ENCODE data around the gene ZFYVE19. TPM values are rescaled to one million over a fixed set of nuclear protein-coding genes. Genes with fewer than 3 reads are reported as not detected.

Gene ZFYVE19
- polyA plus RNA-seq, 3 donors: 25.7 to 27.9 (median 26.0) TPM

DNA sequence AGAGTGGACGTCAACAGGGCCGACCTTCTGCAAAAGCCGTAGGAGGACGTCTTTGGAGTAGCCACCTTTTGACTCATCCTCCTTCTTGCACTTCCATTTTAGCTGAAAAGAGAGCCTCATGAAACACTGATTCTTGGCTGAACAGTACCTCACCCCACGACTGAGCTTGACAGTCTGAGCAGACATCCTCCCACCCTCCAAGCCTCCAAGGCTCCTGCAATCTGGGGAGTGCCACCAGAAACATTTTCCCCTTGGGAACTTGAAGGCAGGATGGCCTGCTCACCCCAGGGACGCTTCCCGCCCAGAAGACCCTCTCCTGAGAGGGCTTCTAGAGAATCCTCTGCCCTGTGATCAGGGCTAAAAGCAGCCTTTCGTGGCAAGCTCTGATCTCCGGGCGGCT, 31.9 kb upstream of the ZFYVE19 start:
- no peak for DNase-seq (ENCODE audit: low read depth in 3 of 3, low spot score in 2 of 3)

DNA sequence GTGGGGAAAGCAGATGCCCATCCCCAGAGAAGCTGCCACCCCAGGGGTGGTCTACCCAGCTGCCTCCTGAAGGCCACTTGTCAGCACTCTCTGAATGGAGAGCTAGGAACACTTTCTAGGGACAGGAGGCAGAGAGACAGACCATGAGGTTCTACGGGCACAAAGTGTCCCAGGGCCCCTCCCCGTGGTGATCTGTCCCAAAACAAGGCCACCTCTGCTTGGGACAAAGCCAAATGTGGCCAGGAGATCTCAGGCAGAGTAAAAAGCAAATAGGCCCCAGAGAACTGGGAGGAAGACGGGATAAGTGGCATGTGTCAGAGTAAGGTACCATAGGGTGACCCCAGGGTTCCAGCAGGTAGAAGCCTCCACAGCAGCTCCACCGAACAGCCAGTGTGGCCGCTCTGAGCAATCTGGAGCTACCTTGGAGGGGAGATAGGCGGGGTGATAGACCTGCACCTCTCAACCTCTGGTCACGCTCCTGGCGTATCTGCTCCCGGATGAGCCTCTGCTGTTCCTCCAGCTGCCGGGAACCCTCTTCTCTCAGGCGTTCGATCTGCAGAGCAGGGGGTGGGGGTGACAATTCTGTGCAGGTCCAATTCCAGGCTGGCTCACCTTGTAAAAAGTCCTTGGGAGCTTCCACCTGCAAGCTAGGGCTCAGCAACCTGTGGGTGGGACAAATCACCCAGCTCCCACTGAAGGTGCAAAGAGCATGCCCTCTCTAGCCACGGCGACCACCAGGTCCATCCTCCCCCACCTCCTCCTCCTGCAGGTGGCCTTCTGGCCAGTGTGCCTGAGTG, 31.0 kb upstream of the ZFYVE19 start:
- no peak for DNase-seq (ENCODE audit: low read depth in 3 of 3, low spot score in 2 of 3)

DNA sequence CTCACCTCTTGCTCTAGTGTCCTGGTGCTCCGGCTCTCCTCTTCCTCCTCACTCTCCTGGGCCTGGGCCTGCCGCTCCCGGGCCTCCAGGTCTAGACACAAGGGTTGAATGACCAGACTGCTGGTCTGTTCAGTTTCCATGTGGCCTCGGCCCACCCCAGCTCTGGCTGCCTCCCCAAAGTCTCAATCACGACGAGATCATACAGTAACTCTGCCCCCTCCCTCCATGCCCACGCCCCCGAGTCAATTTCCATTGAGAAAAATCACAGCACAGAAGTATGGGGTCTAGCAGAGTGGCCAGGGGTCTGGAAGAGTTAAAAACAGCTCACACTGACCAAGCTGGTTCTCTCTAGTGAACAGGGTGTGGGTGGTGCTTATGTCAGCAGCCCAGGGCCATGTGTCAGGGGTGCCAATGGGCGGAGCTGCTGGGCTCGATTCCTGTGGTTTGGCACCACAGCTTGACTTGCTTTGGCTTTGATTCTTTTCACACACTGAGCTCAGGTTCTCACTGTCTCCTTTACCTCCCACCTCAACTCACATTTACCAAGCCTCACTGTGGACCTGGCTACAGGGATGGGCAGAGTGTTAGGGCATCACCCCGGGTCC, 30.2 kb upstream of the ZFYVE19 start:
- DNase-seq (ENCODE audit: low read depth in 3 of 3, low spot score in 2 of 3): no peak

DNA sequence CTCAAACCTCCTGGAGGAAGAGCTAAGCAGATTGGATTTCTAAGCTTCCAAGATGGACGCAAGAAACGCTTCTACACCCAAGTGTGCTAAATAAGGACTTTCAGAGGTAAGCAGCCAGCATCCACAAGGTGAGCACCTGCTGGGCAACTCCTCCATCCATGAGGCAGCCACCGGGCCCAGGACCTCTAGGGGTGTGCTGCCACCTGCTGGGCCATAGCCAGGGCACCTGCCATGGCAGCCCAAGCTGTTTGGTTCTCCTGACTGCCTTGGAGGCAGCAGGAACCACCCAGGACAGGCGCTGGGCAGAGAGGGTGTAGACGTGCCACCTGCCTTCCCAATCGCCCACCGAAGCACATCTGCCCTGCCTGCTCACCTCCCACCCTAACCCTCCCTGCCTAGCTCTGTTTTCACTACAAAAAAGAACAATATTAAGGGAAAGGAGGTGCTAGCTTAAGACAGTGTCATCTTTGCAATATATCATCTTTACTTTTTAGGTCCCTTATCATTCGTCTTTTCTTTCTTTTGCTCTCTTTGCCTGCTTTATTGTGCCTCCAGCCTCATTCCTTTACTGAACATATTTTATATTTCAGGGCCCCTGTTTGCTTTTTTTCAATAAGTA, 24.2 kb upstream of the ZFYVE19 start:
- DNase-seq (ENCODE audit: low read depth in 3 of 3, low spot score in 2 of 3): no peak

DNA sequence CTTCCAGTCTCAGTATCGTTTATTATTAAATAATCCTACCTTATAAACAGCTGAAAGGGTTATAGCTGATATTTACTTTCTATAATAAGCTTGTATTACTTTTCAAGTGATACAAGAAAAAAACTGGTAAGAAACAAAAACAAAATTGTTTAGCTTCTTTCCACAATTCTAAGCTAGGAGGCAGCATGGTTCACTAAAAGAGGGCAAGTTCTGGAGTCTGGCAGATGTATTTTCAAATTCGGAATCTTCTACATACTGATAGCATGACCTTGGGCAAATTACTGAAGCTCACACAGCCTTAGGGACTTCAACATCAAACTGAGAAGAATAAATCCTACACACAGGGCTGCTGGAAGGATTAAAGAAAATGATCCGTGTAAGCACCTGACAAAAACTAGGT, 21.7 kb upstream of the ZFYVE19 start:
- DNase-seq (ENCODE audit: low read depth in 3 of 3, low spot score in 2 of 3): no peak

DNA sequence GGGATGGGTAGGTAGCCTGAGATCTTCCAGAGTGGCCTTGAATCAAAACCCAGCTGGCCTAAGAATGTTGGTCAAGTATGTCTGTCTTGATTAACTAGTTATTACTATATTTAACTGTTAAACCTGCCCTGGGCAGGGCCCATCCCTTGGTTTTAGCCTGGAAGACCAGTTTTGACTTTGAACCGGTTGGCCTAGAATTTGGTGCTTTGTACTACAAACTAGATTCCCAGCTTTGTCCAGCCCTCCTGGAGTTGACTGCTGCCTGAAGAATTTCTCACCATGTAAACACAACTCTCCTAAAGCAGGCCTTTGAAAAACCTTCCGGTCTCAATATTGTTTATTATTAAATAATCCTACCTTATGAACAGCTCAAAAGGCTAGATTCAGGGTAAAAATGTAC, 21.1 kb upstream of the ZFYVE19 start:
- no peak for DNase-seq (ENCODE audit: low read depth in 3 of 3, low spot score in 2 of 3)

DNA sequence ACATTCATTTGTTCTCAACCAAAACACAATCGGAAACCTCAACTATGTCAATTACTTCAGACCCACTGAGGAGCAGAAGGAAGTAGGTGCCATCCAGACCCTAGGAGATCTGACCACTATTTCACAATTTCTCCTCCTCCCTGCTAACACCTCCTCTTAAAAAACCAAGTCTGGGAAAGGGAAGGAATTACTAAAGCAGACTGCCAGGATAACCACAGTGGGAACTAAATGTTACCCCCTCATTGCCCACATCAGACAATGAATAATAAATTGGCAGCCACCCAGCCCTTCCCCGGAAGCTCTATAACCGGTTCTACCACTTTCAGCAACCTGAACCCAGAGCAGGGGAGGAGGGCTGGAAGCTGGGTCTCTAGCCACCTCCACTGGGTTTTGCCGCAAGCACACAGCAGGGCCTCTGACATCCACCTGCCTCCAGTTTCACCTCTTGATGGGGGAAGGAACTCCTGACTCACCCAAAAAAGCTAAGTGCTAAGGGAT, 19.5 kb upstream of the ZFYVE19 start:
- no peak for DNase-seq (ENCODE audit: low read depth in 3 of 3, low spot score in 2 of 3)

DNA sequence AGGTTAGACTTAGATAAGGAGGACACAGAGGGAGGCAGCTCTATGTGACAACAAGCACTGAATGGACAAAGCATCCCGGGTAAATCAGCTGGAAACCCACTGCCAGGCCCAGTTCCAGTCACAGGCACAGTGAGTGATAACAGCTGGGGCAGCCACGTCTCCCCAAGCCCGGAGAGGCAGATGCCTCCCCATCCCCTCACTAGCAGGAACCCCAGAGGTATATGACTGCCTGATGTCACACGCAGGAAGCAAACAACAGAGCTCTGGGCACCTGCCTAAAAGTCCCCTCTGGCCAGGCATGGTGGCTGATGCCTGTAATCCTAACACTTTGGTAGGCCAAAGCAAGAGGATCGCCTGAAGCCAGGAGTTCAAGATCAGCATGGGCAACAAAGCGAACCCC, 18.9 kb upstream of the ZFYVE19 start:
- DNase-seq (ENCODE audit: low read depth in 3 of 3, low spot score in 2 of 3): no peak

DNA sequence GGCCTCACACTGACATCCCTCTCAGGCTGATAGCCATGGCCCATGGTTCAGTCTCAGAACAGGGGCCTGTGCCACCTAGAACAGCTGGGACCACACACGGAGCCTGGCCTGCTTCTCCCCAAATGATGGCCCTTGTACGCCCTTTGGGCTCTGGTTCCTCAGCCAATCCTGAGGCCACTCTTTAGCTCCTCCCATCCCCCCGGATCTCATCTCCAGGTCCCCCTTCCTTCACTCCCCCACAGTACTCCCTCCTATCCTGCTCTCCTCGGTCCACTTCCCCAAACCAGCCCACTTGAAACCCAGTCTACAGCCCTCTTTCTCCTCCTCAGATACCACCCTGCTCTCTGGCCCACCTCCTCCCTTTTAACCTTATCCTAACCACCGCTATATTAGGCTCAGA, 17.8 kb upstream of the ZFYVE19 start:
- no peak for DNase-seq (ENCODE audit: low read depth in 3 of 3, low spot score in 2 of 3)

DNA sequence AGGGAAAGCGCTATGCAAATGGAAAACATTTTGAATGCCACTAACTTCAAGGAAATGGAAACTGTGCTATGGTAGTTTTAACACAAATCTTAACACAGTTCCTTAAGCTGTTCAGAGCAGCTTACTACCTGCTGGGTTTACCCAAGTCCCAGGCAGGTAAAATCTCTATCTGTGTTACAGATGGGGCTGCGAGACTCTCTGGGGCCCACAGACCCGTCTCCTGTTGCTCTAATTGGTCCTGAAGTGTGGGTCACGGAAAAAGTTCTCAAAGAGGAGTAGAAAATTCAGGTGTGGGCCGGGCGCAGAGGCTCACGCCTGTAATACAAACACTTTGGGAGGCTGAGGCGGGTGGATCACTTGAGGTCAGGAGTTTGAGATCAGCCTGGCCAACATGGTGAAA, 16.9 kb upstream of the ZFYVE19 start:
- DNase-seq (ENCODE audit: low read depth in 3 of 3, low spot score in 2 of 3): no peak

DNA sequence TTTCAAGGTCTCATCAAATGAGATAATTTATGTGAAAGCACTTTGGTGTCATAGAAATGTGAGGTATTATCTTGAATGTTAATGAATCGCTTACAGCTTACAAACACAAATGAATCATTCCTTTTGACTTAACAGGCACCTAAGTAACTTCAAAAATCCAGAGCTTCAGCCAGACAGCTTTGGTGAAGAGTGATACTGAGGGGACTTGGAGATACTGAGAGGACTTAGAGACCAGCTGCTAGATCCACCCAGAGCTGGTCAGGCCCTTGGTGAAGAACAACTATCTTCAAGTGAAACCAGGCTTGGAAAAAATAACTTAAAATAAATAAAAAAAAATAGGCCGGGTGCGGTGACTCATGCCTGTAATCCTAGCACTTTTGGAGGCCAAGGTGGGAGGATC, 16.2 kb upstream of the ZFYVE19 start:
- no peak for DNase-seq (ENCODE audit: low read depth in 3 of 3, low spot score in 2 of 3)

DNA sequence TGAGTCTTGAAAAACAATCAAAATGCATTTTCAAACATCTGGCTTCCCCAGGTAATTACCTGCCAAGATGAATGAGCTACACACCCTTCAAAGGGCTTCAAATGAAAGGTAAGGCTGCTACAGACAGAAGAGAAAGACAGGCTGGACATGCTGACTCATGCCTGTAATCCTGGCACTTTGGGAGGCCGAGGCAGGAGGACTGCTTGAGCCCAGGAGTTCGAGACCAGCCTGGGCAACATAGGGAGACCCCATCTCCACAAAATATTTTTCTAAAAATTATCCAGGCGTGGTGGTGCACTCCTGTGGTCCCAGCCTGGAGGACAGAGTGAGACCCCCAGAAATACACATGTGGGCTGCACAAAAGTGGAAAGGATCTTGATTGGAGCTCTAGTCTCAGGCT, 14.5 kb upstream of the ZFYVE19 start:
- no peak for DNase-seq (ENCODE audit: low read depth in 3 of 3, low spot score in 2 of 3)

DNA sequence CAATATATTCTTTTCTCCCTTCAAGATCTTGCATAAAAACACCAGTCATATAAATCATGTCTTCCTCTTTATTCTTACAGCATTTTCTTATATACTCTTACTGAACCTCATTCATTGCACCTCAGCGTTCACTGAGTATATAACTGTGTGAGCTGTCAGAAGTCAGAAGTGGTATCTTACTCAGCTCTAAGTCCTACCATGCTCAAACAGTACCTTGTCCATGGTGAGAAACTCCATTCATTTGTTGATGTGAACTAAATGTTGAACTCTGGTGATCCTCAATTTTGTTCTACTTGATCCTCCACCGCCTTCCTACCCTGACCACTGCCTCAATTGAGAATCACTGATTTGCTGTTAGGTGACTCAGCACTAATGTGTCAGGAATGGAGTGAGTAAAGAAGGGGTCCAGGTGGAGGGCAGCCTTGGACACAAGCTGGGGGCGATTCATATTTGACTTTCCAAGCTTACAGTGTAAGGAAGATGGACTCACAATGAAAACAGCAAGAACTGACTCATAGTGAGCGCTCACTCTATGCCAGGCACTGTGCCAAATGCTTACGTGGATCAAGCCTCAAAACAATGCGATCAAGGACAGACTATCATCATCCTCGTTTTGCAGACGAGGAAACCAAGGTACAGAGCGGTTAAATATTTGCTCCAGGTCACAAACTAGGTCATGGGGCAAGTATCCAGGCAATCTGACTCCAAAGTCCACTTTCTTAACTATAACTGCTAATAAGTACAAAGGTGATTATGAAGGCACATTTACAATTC, 13.5 kb upstream of the ZFYVE19 start:
- no peak for DNase-seq (ENCODE audit: low read depth in 3 of 3, low spot score in 2 of 3)

DNA sequence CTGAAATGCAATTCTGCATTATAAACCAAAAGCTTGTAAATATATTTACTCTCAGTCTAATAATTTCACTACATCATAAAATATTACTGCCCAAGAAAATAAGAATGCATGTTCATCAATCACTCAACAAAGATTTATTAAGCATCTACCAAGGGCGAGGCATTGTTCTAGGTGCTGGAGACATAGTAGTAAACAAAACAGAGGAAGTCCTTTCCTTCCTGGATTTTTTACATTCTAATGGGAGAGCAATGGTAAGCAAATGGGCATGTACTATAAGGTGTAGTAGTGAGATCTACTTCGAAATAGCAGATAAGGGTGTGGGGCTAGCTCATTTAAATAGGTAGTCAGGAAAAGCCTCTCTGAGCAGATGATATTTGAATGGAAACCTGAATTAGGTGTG, 10.8 kb upstream of the ZFYVE19 start:
- DNase-seq (ENCODE audit: low read depth in 3 of 3, low spot score in 2 of 3): no peak

DNA sequence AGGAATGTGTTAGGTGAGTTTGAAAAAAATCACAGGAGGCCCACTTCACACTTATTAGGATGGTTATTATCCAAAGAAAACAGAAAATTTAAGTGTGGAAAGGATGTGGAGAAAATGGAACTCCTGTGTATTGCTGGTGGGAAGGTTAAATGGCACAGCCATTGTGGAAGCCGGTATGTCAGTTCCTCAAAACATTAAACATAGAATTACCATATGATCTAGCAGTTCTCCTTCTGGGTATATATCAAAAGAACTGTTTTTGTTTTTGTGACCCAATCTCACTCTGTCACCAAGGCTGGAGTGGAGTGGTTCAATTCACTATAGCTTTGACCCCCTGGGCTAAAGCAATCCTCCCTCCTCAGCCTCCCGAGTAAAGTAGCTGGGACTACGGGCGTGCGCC, 10.4 kb upstream of the ZFYVE19 start:
- DNase-seq (ENCODE audit: low read depth in 3 of 3, low spot score in 2 of 3): no peak

DNA sequence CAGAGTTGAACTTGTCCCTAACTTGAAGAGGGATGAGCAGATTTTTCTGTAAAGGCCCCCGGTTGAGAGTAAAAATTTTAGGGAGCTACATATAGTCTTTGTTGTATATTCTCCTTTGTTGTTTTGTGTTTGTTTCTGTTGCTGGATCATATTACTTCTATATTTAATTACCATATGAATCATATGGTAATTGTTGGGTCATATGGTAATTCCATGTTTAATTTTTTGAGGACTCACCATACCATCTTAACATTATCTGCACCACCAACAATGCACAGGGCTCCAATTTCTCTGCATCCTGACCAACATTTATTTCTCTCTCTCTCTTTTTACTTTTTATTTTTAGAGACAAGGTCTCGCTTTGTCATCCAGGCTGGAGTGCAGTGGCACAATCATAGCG, 7.4 kb upstream of the ZFYVE19 start:
- no peak for DNase-seq (ENCODE audit: low read depth in 3 of 3, low spot score in 2 of 3)

DNA sequence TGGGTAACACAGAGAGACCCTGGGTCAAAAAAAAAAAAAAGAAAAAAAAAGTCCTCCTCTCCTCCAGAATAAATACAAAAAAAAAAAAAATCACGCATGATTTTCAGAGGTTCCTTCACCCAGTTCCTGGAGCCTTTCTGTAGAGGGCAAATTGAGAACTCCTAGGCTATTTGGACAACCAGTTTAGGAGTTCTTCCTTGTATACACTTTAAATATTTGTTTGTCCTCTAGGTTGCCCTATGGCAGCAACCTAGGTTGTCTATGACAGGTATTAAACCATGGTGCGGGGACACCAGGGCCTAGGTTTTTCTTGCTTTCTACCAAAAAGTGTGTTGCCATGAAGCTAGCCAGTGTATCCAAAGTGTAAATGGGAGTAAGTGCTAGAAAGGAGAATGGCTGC, 3.8 kb upstream of the ZFYVE19 start:
- no peak for DNase-seq (ENCODE audit: low read depth in 3 of 3, low spot score in 2 of 3)

DNA sequence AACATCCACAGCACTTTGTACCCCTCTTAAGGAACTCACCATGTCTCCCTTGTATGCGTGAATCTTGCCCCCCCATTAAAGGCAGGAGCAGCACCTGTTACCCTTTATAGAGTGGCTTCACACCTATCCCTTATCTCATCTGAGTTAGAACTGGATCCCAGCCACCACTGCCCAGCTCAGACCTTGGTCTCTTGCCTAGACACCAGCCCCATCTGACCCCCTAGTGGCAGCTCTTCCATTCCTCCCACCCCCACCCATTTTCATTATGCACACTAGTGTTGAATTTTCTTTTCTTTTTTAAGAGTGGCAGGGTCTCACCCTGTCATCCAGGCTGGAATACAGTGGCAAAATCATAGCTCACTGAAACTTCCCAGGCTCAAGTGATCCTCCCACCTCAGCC, 3.2 kb upstream of the ZFYVE19 start:
- DNase-seq (ENCODE audit: low read depth in 3 of 3, low spot score in 2 of 3): no peak

DNA sequence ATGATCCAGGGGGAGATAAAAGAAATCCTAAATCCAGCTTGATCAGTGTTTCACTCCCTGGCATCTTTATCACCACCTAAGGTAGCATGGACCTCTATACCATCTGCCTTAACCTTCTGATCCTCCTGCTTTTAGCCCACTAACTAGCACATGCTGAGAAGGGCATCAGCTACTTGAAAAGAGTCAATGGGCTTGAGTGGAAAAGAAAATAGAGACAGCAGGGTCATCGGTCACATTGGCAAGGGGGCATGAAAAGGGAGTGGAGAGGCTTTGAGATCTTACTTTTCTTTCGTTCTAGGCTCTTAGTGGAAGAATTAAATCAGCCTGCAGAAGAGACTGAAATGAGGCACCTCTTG, 239 bp upstream of the ZFYVE19 start:
- no peak for DNase-seq (ENCODE audit: low read depth in 3 of 3, low spot score in 2 of 3)

DNA sequence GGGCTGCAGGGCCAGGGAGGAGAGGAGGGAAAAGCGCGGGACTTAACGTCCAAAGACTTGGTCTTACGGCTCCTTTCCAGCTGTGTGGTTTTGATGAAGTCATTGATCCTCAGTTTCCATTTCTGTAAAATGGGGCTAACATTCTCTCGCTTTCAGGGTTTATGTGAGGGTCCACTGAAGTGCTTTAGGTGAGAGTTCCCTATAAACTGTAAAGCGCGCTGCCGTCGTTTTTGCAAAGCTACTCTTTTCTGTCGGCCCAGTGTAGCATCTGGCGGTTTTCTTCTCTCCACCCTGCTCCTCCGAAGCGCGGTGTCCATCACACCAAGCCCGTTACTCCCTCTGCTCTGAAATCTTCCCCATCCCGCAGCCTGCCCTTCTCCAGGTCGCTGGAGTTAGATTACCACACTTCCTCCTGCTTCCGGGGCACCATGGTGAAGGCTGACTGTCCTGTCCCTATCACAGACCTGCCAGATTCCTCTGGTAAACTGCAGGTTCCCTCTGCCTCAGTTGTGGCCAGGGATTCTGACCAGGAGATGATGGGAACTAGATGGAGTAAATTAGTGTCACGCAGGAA, 1.1 kb downstream of the ZFYVE19 start:
- DNase-seq (ENCODE audit: low read depth in 3 of 3, low spot score in 2 of 3): no peak

DNA sequence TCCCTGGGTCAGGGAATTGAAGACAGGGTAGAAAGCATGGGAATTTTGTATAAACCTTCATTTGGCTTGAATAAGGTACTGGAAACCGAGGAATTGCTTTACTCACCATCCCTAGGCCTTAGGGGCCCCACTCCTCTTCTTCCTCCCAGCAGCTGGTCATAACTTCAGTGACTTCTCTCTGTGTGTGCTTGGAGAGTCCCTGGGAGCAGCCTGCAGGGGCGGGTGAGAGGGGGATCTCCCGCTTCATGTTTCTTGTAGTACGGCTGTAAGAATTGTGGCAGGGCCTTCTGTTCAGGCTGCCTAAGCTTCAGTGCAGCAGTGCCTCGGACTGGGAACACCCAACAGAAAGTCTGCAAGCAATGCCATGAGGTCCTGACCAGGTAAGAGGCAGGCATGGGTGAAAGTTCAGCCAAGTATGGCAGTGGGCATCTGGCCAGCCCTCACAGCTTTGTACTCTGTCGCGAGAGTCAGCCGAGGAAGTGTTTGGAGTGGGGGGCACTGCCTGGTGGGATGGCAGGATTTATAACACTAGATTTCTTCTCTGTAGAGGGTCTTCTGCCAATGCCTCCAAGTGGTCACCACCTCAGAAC, 2.1 kb downstream of the ZFYVE19 start:
- DNase-seq (ENCODE audit: low read depth in 3 of 3, low spot score in 2 of 3): no peak
